GM21447 (cell line): ENCODE results near the gene XPR1.
"Not testable (repeated sequence)": the region's sequence is repeated elsewhere in the genome, so short reads cannot be mapped to it uniquely, and the experiment has no call there.

Experiments used
- ATAC-seq: cut with Tn5 transposase; IDR thresholded peaks from one replicate; pipeline ENCODE4 v1.9.1; 2021; ENCODE audit not compliant: unreplicated experiment

Gene XPR1

GRCh38 chr1:180710746-180711145, 78.9 kb downstream of the XPR1 start:
- not testable (repeated sequence) for ATAC-seq

GRCh38 chr1:180711260-180711659, 79.4 kb downstream of the XPR1 start:
- not testable (repeated sequence) for ATAC-seq

DNA sequence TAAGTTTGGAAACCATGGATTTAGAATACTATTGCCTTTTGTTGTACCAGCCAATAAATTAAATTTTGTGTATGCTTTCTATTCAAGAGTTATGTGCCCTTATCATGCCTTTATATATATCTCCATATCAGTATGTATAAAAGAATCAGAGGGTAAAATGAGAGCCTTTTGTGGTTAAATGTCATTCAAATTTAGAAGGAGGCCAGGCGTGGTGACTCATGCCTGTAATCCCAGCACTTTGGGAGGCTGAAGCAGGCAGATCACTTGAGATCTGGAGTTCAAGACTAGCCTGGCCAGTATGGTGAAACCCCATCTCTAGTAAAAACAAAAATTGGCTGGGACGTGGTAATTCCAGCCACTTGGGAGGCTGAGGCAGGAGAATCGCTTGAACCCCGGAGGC, 88.9 kb downstream of the XPR1 start:
- ATAC-seq = no peak

- ATAC-seq = no peak
Measured at GRCh38 chr1:180722586-180722985, 90.8 kb downstream of the XPR1 start.

GRCh38 chr1:180724055-180724454, 92.2 kb downstream of the XPR1 start:
- no peak for ATAC-seq

GRCh38 chr1:180726024-180726423, 94.2 kb downstream of the XPR1 start:
- ATAC-seq = not testable (repeated sequence)

GRCh38 chr1:180727751-180728150, 95.9 kb downstream of the XPR1 start:
- ATAC-seq = not testable (repeated sequence)

GRCh38 chr1:180728472-180729106, 96.8 kb downstream of the XPR1 start:
- ATAC-seq = no peak

DNA sequence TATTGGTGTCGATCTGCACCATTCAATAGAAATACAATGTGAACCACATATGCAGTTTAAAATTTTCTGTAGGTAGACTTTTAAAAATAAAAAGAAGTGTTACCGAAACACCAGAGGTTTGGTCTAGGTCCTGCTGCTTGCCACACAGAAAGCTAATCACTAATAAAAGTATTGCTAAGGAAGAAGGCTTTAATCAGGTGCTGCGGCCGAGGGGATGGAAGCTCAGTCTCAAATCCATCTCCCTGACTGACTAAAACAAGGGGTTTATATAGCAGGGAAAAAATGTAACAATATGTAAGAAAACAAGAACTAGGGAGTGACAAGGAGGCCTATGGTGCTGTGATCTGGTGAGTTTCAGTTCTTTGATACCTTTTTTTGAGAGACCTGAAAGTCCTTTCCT, 99.3 kb downstream of the XPR1 start:
- ATAC-seq = no peak

DNA sequence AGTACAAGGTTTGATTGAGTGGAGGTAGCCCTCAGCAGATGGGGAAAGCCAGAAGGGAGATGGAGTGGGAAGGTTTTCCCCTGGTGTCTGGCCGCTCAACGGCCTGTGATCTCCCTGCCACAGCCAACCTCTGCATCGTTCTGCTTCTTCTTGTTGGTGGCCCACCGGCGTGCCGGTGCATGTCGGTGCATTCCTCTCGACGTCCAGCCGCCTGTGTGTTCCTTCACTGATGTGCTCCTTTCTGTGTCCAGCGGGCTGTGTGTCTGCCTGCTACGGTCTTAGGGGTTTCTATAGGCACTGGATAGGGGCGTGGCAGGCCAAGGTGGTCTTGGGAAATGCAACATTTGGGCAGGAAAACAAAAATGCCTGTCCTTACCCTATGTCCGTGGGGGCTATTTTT, 101.0 kb downstream of the XPR1 start:
- ATAC-seq = no peak

DNA sequence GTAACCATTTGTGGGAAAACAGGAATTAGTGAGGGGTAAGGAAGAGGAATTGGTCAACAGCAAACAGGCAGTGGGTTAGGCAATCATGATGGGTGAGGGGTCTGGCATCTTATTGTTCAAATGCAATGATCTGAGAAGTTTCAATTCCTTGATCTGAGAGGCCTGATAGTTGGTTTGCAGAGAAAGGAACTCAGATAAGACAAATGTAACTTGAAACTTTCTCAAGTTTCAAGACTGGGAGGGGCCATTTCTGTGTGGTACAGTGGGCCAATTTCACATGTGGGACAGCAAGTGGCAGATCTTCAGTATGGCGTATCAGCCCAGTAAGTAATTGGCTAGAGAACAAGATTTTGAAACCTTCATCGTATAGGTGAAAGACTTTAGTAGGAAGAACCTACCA, 102.5 kb downstream of the XPR1 start:
- ATAC-seq = no peak

- no peak for ATAC-seq
Measured at GRCh38 chr1:180742663-180743062, 110.8 kb downstream of the XPR1 start.

- no peak for ATAC-seq
Measured at GRCh38 chr1:180743868-180744267, 112.0 kb downstream of the XPR1 start.

GRCh38 chr1:180745098-180745497, 113.3 kb downstream of the XPR1 start:
- no peak for ATAC-seq

GRCh38 chr1:180751921-180752320, 120.1 kb downstream of the XPR1 start:
- no peak for ATAC-seq

DNA sequence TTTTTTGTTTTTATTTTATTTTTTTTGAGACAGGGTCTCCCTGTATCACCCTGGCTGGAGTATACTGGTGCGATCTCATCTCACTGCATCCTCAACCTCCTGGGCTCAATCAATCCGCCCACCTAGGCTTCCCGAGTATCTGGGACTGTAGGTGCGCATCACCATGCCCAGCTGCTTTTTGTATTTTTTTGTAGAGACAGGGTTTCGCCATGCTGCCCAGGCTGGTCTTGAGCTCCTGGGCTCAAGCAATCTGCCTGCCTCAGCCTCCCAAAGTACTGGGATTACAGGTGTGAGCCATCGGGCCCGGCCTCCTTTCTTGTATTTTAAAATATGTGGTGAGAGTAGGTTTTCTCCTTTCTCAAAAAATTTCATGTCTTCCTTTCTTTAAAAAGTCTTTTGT, 122.6 kb downstream of the XPR1 start:
- ATAC-seq = no peak

DNA sequence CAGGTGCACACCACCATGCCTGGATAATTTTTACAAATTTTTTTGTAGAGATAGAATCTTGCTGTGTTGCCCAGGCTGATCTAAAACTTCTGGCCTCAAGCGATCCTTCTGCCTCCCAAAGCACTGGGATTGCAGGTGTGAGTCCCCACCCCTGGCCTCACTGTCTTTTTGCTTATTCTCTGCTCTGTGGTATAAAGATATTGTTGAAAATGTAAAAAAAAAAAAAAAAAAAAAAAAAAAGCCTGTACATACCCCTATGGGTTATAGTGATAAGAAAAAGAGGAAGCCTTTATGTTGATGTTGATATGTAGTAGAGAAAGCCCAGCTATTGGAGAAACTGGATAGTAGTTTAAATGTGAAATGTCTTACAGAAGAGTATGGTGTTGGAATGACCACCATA, 125.8 kb downstream of the XPR1 start:
- ATAC-seq = no peak

DNA sequence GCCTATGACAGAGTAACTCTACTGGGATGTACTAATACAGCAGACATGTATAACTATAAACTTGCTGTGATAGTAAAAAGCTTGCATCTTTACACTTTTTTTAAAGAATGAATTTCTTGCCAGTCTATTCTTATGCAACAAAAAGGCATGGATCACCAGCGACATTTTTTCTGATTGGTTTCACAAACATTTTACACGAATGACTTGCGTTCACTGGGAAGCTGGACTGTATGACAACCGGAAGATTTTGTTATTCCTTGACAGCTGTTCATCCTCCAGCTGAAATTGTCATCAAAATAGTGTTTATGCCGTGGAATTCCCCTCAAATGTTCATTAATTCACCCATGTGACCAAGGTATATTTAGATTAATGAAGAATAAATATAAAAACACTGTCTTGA, 131.0 kb downstream of the XPR1 start:
- ATAC-seq = no peak

DNA sequence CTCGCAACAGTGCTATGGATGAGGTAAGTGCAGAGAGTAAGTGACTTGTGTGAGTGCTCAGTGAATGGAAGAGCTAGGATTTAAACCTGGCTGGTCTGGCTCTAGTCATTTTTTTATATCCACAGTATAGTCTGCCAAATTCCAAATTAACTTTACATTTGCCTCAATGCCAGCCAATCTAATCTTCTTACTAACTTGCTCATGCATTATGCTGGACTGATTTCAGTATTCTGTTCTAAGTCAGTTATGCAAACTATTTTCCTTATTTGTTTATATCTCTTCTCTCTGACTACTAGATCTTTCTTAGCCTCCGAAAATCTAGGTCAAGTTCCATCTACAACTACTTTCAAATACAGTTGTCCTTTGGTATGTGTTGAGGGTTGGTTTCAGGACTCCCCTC, 133.3 kb downstream of the XPR1 start:
- ATAC-seq = no peak

GRCh38 chr1:180769889-180770288, 138.1 kb downstream of the XPR1 start:
- no peak for ATAC-seq

DNA sequence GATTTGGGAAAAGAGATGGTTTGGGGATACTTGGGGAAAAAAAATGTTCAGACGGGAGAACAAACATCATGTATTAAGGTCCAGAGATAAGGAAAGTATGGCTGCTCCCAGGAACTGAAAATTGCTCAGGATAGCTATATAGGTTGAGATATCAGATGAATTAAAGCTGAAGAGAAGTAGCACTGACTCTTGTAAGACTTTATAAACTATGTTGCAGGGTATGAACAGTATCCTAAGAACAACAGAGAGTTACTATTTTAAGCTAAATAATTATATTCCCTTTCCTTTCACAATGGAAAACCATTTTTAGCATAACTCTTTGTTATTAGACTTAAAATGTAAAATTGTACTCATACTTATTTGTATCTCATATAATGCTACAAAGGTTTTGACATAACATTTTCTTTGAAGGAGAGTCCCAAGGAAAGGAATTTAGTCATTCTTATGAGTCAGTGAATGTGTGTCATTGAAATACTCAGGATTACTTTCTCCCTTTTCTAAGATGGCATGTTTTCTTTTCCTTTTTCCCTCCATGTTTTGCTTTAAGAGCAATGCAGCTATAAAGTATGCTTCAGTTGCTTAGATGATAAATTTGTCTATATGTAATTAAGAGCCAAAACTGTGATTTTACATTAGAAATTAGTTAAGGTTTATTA, 141.5 kb downstream of the XPR1 start:
- no peak for ATAC-seq

- ATAC-seq = no peak
Measured at GRCh38 chr1:180775801-180776200, 144.0 kb downstream of the XPR1 start.
